BLaER1 treated with 17β-estradiol and CSF1 and Interleukin-3, amounts not matched to agents 10 nM and 100 nM (cell line): ENCODE measurements around the gene SLC22A16.
A peak's percentile ranks its signal among the peaks of the same experiment; 100 is the strongest.

Experiments
- H3K27ac ChIP-seq, 11 experiments: shearing (Covaris generic); formaldehyde crosslinking; 2 replicates each; pipeline ENCODE4 v1.8.1; 2022
- H3K27me3 ChIP-seq, 11 experiments: shearing (Covaris generic); formaldehyde crosslinking; 2 replicates each; pipeline ENCODE4 v1.8.1; 2022
- H3K36me3 ChIP-seq, 11 experiments: shearing (Covaris generic); formaldehyde crosslinking; 2 replicates each; pipeline ENCODE4 v1.8.1; 2022
- H3K4me1 ChIP-seq, 10 experiments: shearing (Covaris generic); formaldehyde crosslinking; 2 replicates each; pipeline ENCODE4 v1.8.1; 2022
- H3K4me2 ChIP-seq, 11 experiments: shearing (Covaris generic); formaldehyde crosslinking; 2 replicates each; pipeline ENCODE4 v1.8.1; 2022
- H3K4me3 ChIP-seq, 10 experiments: shearing (Covaris generic); formaldehyde crosslinking; 2 replicates each; pipeline ENCODE4 v1.8.1; 2022
- H3K9ac ChIP-seq, 11 experiments: shearing (Covaris generic); formaldehyde crosslinking; 2 replicates each; pipeline ENCODE4 v1.8.1; 2022
- H3K9me3 ChIP-seq, 11 experiments: shearing (Covaris generic); formaldehyde crosslinking; replicated peaks in 1 of 11; 2 replicates each; pipeline ENCODE4 v1.8.1; 2022
- H4K20me1 ChIP-seq, 11 experiments: shearing (Covaris generic); formaldehyde crosslinking; 2 replicates each; pipeline ENCODE4 v1.8.1; 2022
- Cebpa-rat ChIP-seq, 11 experiments: shearing (Covaris generic); IDR thresholded peaks; 2 replicates each; pipeline ENCODE4 v1.8.1; 2022

Gene SLC22A16

DNA sequence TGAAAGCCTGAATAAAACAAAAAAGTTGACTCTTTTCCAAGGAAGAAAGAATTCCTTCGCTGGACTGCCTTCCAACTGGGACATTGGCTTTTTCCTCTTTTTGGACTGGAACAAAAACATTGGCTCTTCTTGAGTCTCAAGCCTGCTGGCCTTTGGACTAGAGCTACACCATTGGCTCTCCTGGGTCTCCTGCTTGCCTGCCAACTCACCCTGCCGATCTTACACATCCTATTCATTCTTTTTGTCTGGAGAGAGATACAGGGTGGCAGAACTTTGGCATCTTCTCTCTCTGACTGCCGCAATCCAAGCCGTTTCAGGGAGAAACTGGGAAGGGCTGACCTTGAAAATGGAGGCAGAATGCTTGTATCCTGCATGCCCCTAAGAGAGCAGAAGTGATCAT is 81.2 kb downstream of the SLC22A16 start:
- peaks cover 5 to 18% (median 16%) of the 10 kb centered on the region in 10 experiments; a peak in 19 of 20 replicates for H3K4me1 ChIP-seq
- no peak overlapping the region for H3K9ac ChIP-seq
- TF ChIP-seq Cebpa-rat (IDR thresholded peaks at IDR 0.05) = no peak
- H3K27ac ChIP-seq = no peak overlapping the region
- peaks cover 0 to 4% (median 0%) of the 10 kb centered on the region in 11 experiments; a peak in 1 of 22 replicates for H3K9me3 ChIP-seq
- H3K4me3 ChIP-seq = no peak overlapping the region
- H4K20me1 ChIP-seq = no peaks in the 10 kb centered on the region
- 0 out of 22 replicates have a peak overlapping the region, but pooled peaks of 1 of the 11 experiments have one; percentile 10 for H3K4me2 ChIP-seq
- H3K36me3 ChIP-seq = no peaks in the 10 kb centered on the region
- H3K27me3 ChIP-seq = peaks cover 3 to 8% (median 8%) of the 10 kb centered on the region in 11 experiments; a peak in 20 of 22 replicates

DNA sequence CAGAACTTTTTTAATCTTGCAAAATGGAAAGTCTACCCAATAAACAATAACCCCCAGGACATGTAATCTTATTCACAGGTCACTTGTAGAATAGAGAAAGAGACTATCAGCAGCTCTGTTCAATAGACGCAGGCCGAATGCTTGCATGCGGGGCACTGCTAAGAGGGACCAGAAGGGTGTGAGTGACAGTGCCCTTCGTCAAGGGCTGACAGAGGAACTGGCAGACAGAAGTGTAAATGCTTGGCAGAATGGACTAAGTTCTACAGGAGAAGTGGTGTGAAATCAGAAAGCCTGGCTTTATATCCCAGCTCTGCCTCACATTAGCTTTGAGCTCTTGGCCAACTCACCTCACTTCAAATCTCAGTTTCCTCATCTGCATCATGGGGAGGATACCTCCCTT is 82.0 kb downstream of the SLC22A16 start:
- H3K9ac ChIP-seq = no peak overlapping the region
- H3K4me1 ChIP-seq = peaks cover 5 to 20% (median 19%) of the 10 kb centered on the region in 10 experiments; a peak in 18 of 20 replicates
- TF ChIP-seq Cebpa-rat (IDR thresholded peaks at IDR 0.05) = no peak
- H4K20me1 ChIP-seq = no peaks in the 10 kb centered on the region
- H3K36me3 ChIP-seq = no peaks in the 10 kb centered on the region
- H3K9me3 ChIP-seq = no peaks in the 10 kb centered on the region
- H3K4me2 ChIP-seq = no peak overlapping the region
- H3K4me3 ChIP-seq = no peak overlapping the region
- H3K27ac ChIP-seq = no peak overlapping the region
- H3K27me3 ChIP-seq = peaks cover 0 to under 1% (median under 1%) of the 10 kb centered on the region in 11 experiments; a peak in 5 of 22 replicates

DNA sequence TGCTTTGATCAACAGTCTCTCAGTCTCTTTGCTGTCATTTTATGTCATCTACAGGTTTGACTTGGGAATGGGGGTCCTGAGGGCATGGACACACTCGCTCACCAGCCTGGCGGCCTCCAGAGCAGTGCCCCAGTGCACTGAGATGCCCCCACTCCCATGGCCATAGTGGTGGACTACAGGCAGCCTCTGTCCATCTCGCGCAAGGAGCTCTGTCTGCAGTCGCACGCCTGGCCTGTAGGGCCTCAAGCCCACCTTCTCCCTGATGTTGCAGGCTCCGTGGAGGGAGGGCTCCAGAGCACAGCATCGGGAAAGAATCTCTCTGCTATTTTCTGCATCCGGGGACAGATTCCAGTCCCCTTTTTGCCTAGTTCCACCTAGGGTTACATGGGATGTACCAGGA is 83.7 kb downstream of the SLC22A16 start:
- Histone ChIP-seq H3K4me3 (no peak overlapping the region), H3K27me3 (no peaks in the 10 kb centered on the region), H4K20me1 (no peaks in the 10 kb centered on the region), H3K9ac (no peak overlapping the region), H3K27ac (no peak overlapping the region), H3K4me2 (no peak overlapping the region), H3K9me3 (no peaks in the 10 kb centered on the region), H3K4me1 (peaks cover 0 to 26% (median 14%) of the 10 kb centered on the region in 10 experiments; a peak in 16 of 20 replicates), H3K36me3 (no peaks in the 10 kb centered on the region)
- TF ChIP-seq Cebpa-rat (IDR thresholded peaks at IDR 0.05) = no peak

DNA sequence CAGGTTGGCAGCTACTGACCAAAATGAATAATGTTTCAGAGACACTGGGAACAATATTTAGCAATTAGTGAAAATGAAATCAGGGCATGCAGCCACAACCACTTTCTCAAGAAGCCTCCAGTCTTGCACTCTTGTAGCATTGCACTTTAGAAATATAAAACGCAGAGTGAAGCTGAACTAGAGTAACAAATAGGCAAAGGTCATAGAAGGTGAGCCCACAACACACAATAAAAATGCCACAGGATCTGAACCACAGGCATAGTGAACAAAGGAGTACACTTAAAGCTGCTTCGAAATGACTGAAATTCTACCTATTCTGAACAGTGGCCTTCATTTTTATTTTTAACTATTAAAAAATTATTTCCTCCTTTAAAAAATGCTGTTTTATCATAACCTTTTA is 86.0 kb downstream of the SLC22A16 start:
- no peak overlapping the region for H3K27ac ChIP-seq
- peak overlapping the region in 9 of 11 experiments; percentile 9 to 78 (median 58); a peak in 14 of 22 replicates for H3K4me2 ChIP-seq

DNA sequence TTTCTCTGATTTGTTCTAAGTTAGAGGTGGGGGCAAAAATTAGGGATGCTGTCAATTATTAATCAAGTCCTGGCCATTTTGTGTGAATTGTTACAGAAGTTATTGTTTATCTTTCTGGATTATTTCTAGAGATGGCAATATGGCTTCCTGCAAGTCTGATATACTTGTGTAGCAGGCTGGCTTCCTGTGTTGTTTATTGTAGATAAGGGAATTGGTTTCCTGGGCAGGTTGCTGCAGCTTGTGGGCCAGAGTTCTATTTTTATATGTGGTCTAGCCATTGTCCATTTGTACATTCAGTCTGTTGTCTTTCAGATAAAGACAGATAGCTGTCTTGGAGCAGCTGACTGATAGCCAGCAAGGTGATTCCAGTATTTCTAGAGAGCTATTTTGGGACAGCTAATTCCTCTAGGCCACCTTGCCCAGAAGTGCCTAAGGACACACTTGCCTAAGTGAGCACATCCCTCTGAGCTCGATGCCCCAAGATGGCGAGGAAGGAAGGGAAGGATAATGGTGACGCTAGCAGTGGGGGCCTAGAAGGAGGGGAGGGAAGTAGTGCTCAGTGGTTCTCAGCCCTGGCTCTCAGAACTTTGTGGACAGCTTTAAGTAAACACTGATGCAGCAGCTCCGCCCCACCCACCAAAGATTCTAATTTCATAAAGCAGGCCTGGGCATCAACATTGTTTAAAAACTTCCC is 86.6 kb downstream of the SLC22A16 start:
- H3K27ac ChIP-seq = peak overlapping the region in 3 of 11 experiments; percentile 9 to 18 (median 12); a peak in 1 of 22 replicates
- no peaks in the 10 kb centered on the region for H3K36me3 ChIP-seq
- peak overlapping the region in 9 of 11 experiments; percentile 9 to 78 (median 58); a peak in 17 of 22 replicates for H3K4me2 ChIP-seq
- no peak overlapping the region for H3K4me3 ChIP-seq
- no peaks in the 10 kb centered on the region for H3K9me3 ChIP-seq
- H4K20me1 ChIP-seq = no peaks in the 10 kb centered on the region
- H3K9ac ChIP-seq = no peak overlapping the region
- no peaks in the 10 kb centered on the region for H3K27me3 ChIP-seq
- H3K4me1 ChIP-seq = peaks cover 0 to 26% (median 13%) of the 10 kb centered on the region in 10 experiments; a peak in 16 of 20 replicates
- TF ChIP-seq Cebpa-rat (IDR thresholded peaks at IDR 0.05) = no peak

More for the DNA sequence above, 86.0 kb downstream of the SLC22A16 start:
- TF ChIP-seq Cebpa-rat (IDR thresholded peaks at IDR 0.05) = no peak
- H3K9ac ChIP-seq = no peak overlapping the region
- peaks cover 0 to 26% (median 13%) of the 10 kb centered on the region in 10 experiments; a peak in 16 of 20 replicates for H3K4me1 ChIP-seq
- H4K20me1 ChIP-seq = no peaks in the 10 kb centered on the region
- no peak overlapping the region for H3K4me3 ChIP-seq
- no peaks in the 10 kb centered on the region for H3K27me3 ChIP-seq
- no peaks in the 10 kb centered on the region for H3K36me3 ChIP-seq
- no peaks in the 10 kb centered on the region for H3K9me3 ChIP-seq

DNA sequence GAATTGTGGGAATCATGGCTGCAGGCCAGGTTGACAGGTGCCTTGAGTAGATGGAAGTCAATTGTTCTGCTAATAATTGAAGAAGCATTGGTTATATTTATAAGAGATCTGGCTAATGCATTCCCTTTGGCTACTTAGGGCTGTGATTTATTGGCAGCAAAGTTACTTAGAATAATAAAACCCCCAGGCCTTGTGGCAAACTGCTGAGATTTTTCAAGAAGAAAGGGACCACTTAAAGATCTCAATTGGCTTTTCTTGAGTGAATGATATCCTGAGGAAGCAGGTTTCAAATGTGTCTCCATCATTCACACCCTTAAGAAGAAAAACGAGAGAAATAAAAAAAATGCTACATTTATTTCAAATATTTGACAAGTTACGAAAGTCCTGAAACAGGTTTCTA is 88.4 kb downstream of the SLC22A16 start:
- Histone ChIP-seq H3K27me3 (no peaks in the 10 kb centered on the region), H4K20me1 (no peaks in the 10 kb centered on the region), H3K9me3 (no peaks in the 10 kb centered on the region; a peak in 1 of 22 replicates), H3K4me3 (no peak overlapping the region), H3K27ac (no peak overlapping the region), H3K9ac (no peak overlapping the region), H3K4me1 (peaks cover 0 to 26% (median 13%) of the 10 kb centered on the region in 10 experiments; a peak in 16 of 20 replicates), H3K36me3 (no peaks in the 10 kb centered on the region), H3K4me2 (no peak overlapping the region)
- no peak for TF ChIP-seq Cebpa-rat (IDR thresholded peaks at IDR 0.05)

DNA sequence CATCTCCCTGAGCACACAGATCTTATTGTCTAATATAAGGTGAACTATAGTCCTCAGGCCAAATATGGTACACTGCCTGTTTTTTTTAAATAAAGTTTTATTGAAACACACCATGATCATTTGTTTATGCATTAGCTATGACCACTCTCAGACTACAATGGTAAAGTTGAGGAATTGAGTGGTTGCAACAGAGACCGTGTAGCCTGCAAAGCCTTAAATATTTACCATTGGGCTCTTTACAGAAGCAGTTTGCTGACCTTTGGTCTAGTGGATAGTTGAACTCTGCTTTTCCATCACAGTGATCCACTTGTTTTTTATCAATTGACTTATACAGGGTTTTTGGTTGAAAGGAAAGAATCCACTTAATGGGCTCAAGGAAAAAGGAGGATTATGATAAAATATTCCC is 91.0 kb downstream of the SLC22A16 start:
- no peak overlapping the region for H3K4me3 ChIP-seq
- no peak for TF ChIP-seq Cebpa-rat (IDR thresholded peaks at IDR 0.05)
- no peaks in the 10 kb centered on the region for H3K36me3 ChIP-seq
- H3K4me1 ChIP-seq = peaks cover 0 to 20% (median 12%) of the 10 kb centered on the region in 10 experiments; a peak in 16 of 20 replicates
- H3K9ac ChIP-seq = no peak overlapping the region
- H3K27ac ChIP-seq = no peak overlapping the region
- H4K20me1 ChIP-seq = no peaks in the 10 kb centered on the region
- H3K27me3 ChIP-seq = no peaks in the 10 kb centered on the region
- H3K9me3 ChIP-seq = peaks cover 0 to under 1% (median 0%) of the 10 kb centered on the region in 11 experiments; a peak in 3 of 22 replicates
- H3K4me2 ChIP-seq = no peak overlapping the region

DNA sequence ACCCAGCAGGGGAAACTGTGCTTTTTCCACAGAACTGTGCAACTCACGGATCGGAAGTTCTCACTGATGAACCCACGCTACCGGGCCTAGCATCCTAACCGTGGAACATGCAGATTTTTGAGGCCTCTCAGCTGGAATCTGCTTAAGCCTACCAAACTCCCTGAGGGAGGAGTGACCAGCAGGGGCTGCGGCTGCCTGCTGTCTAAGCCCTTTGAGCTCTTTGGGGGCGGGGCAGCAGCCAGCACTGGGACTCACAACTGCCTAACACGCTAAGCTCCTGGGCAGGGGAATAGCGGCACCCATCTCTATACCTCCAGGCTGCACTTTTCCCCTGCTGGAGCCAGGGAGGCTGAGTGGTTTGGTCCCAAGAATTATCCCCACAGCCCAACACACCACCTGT is 97.9 kb downstream of the SLC22A16 start:
- no peaks in the 10 kb centered on the region for H3K4me1 ChIP-seq
- no peak overlapping the region for H3K9ac ChIP-seq
- H3K36me3 ChIP-seq = no peaks in the 10 kb centered on the region
- peaks cover 0 to 20% (median 7%) of the 10 kb centered on the region in 11 experiments; a peak in 8 of 22 replicates for H3K9me3 ChIP-seq
- no peaks in the 10 kb centered on the region for H4K20me1 ChIP-seq
- H3K4me3 ChIP-seq = no peak overlapping the region
- H3K27ac ChIP-seq = no peak overlapping the region
- H3K27me3 ChIP-seq = no peaks in the 10 kb centered on the region
- TF ChIP-seq Cebpa-rat (IDR thresholded peaks at IDR 0.05) = no peak
- no peak overlapping the region for H3K4me2 ChIP-seq
